ENCODE results near the gene SUPT5H.
A peak's percentile ranks its signal among the peaks of the same experiment; 100 is the strongest.

The SUPT5H gene

DNA sequence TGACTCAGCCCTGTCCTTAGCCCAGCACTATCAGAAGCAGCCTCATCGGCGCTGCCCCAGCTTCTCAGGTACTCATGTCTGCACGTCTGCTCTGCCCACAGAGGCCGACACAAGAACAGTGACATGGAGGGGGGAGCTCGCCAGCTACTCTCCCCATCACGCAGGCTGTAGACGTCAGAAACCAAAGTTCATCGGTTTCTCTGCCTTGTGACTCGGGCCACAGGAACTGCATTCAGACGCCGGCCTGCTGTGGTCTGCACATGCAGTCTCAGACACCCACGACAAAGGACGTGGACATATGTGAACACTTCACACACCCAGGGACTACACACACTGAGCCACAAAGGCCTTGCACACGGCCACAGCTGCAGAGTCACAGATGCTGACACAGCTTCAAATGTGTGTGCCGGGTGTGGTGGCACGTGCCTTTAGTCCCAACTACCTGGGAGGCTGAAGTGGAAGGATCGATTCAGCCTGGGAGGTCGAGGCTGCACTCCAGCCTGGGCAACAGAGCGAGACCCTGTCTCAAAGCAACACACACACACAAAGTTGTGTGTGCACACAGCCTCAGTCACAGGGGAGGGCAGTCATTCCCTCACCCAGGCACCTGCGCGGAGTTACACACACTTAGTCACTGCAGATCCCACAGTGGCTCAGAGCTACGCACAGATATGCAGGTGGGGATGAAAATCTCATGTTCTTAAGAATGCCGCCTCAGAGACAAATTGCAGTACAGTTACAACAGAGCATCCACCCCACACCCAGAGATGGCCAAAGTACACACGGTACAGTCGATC is 43.6 kb upstream of the SUPT5H start:
- TF ChIP-seq, protein P1, sequence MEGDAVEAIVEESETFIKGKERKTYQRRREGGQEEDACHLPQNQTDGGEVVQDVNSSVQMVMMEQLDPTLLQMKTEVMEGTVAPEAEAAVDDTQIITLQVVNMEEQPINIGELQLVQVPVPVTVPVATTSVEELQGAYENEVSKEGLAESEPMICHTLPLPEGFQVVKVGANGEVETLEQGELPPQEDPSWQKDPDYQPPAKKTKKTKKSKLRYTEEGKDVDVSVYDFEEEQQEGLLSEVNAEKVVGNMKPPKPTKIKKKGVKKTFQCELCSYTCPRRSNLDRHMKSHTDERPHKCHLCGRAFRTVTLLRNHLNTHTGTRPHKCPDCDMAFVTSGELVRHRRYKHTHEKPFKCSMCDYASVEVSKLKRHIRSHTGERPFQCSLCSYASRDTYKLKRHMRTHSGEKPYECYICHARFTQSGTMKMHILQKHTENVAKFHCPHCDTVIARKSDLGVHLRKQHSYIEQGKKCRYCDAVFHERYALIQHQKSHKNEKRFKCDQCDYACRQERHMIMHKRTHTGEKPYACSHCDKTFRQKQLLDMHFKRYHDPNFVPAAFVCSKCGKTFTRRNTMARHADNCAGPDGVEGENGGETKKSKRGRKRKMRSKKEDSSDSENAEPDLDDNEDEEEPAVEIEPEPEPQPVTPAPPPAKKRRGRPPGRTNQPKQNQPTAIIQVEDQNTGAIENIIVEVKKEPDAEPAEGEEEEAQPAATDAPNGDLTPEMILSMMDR (IDR thresholded peaks at IDR 0.05; ENCODE audit: low read depth, low read length), result no peak
- no peak for DNase-seq (ENCODE audit: extremely low read depth, low read depth)

GRCh38 chr19:39402346-39403300 is 42.8 kb upstream of the SUPT5H start:
- TF ChIP-seq, protein P1 (IDR thresholded peaks at IDR 0.05; ENCODE audit: low read depth, low read length), result no peak
- DNase-seq (ENCODE audit: extremely low read depth, low read depth), result peak; percentile 87

GRCh38 chr19:39403331-39404312 is 41.8 kb upstream of the SUPT5H start:
- TF ChIP-seq, protein P1 (IDR thresholded peaks at IDR 0.05; ENCODE audit: low read depth, low read length), result no peak
- peak; percentile 100 for DNase-seq (ENCODE audit: extremely low read depth, low read depth)

DNA sequence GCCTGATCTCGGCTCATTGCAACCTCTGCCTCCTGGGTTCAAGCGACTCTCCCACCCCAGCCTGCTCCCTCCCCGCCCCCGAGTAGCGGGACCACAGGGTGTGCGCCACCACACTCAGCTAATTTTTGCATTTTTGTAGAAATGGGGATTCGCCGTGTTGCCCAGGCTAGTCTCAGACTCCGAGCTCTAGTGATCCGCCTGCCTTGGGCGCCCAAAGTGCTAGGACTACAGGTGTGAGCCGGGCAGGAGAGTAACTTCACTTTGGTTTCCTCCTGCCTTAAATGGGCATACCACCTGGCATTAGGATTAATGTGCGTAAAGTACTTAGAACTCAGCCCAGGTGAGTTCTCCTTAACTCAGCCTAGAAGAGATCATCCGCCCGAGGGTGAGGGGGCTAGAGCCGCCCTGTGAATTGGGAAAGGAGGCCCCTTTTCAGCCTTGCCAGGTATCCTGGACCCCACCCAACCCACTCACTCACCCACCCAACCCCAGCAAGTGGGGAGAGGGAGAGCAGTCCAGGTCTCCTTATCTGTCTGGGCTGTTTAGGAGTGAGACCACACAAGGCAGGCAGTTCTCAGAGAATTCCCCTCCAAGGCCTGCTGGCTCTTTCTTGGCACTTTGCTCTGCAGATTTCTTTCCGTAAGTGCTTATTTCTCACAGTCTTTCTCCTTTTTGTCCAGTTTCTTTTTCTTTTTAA is 40.0 kb upstream of the SUPT5H start:
- TF ChIP-seq, protein P1 (IDR thresholded peaks at IDR 0.05; ENCODE audit: low read depth, low read length), result no peak
- DNase-seq (ENCODE audit: extremely low read depth, low read depth), result no peak

DNA sequence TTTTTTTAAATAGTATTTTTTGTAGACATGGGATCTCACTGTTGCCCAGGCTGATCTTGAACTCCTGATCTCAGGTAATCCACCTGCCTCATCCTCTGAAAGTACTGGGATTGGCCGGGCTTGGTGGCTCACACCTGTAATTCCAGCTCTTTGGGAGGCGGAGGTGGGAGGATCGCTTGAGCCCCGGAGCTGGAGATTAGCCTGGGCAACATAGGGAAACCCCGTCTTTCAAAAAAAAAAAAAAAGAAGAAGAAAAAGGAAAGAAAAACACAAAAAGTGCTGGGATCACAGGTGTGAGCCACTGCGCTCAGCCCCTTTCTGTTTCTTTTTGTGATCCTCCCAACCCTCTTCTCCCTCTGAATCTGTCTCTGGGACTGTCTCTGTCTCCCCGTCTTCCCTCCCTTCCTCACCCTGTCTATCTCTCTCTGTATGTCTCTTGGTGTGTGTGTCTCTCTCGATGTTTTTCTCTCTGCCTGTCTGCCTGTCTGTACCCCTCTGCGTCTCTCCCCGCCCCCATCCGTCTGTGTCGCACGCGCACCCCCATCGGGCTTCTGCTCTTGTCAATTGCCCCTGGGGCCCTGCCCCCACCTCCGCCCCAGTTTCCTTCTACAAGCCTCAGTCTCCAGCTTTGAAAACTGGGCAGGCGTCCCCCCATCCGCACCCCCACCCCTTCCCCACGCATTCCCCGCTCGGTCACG is 39.3 kb upstream of the SUPT5H start:
- DNase-seq (ENCODE audit: extremely low read depth, low read depth), result no peak
- TF ChIP-seq, protein P1 (IDR thresholded peaks at IDR 0.05; ENCODE audit: low read depth, low read length), result no peak
